ENCODE measurements around the gene DAZAP1. TPM values are rescaled to one million over a fixed set of nuclear protein-coding genes. Genes with fewer than 3 reads are reported as not detected.
A peak's percentile ranks its signal among the peaks of the same experiment; 100 is the strongest.

Gene DAZAP1
- polyA plus RNA-seq, 1 donor (not counting 4 experiments of a cell fraction or from before 2014, with no cell fraction given) = 99.2 TPM

GRCh38 chr19:1453525-1454364 is 46.4 kb downstream of the DAZAP1 start:
- no peaks in the 10 kb centered on the region for H4K20me1 ChIP-seq (ENCODE audit: control insufficient read depth, extremely low read depth, insufficient read depth, low read length)
- no peak overlapping the region for H2AFZ ChIP-seq (ENCODE audit: control insufficient read depth, low read length)
- H3K4me1 ChIP-seq (ENCODE audit: control insufficient read depth, extremely low read depth, insufficient read depth, low read length) = peaks cover 6% of the 10 kb centered on the region
- H3K27me3 ChIP-seq (ENCODE audit: control insufficient read depth, extremely low read depth, insufficient read depth, low read length) = peaks cover 80% of the 10 kb centered on the region
- no peaks in the 10 kb centered on the region for H3K36me3 ChIP-seq (ENCODE audit: control insufficient read depth in 2 of 2, extremely low read depth in 1 of 2, insufficient read depth in 2 of 2, low read length in 2 of 2)
- dilution Hi-C loops (cut with MboI; ENCODE audit: extremely low pct_ligation_motif_present, low sequenced_read_pairs) = no loop called here
- H3K4me2 ChIP-seq (ENCODE audit: control insufficient read depth, extremely low read depth, insufficient read depth, low read depth, low read length) = no peak overlapping the region
- FAIRE-seq (no peak), DNase-seq (ENCODE audit: low read depth, low spot score) (no peak)
- TF ChIP-seq CTCF (optimal IDR thresholded peaks at IDR 0.05 in 1 of 3, IDR thresholded peaks at IDR 0.05 in 1 of 3, conservative IDR thresholded peaks at IDR 0.05 in 1 of 3; ENCODE audit: extremely low read depth in 1 of 3, insufficient read depth in 2 of 3, low read length in 3 of 3) (peak in 1 of 3 experiments; percentile 29), EZH2 (IDR thresholded peaks at IDR 0.05; ENCODE audit: low read length) (no peak)
- no peak overlapping the region for H3K4me3 ChIP-seq (ENCODE audit: control insufficient read depth in 2 of 3, extremely low read depth in 1 of 3, insufficient read depth in 2 of 3, low read depth in 1 of 3, low read length in 3 of 3)
- H3K9me1 ChIP-seq (ENCODE audit: control insufficient read depth, extremely low read depth, insufficient read depth, low read length) = no peaks in the 10 kb centered on the region
- H3K9me3 ChIP-seq (ENCODE audit: control insufficient read depth, low read depth, low read length) = no peaks in the 10 kb centered on the region
- H3K79me2 ChIP-seq (ENCODE audit: control insufficient read depth, insufficient read depth, low read length) = no peaks in the 10 kb centered on the region
- H3K27ac ChIP-seq (ENCODE audit: control insufficient read depth, insufficient read depth, low read length) = no peak overlapping the region
- no peak overlapping the region for H3K9ac ChIP-seq (ENCODE audit: control insufficient read depth, extremely low read depth, insufficient read depth, low read length)

- no peak overlapping the region for H3K27ac ChIP-seq (ENCODE audit: control insufficient read depth, insufficient read depth, low read length)
Observed at GRCh38 chr19:1455002-1455335, 47.6 kb downstream of the DAZAP1 start.

More at GRCh38 chr19:1455002-1455335, 47.6 kb downstream of the DAZAP1 start:
- Histone ChIP-seq H3K27me3 (ENCODE audit: control insufficient read depth, extremely low read depth, insufficient read depth, low read length) (peaks cover 76% of the 10 kb centered on the region), H3K9ac (ENCODE audit: control insufficient read depth, extremely low read depth, insufficient read depth, low read length) (no peak overlapping the region), H3K4me3 (ENCODE audit: control insufficient read depth in 2 of 3, extremely low read depth in 1 of 3, insufficient read depth in 2 of 3, low read depth in 1 of 3, low read length in 3 of 3) (no peak overlapping the region), H3K4me1 (ENCODE audit: control insufficient read depth, extremely low read depth, insufficient read depth, low read length) (peaks cover 6% of the 10 kb centered on the region), H3K9me3 (ENCODE audit: control insufficient read depth, low read depth, low read length) (no peaks in the 10 kb centered on the region), H3K79me2 (ENCODE audit: control insufficient read depth, insufficient read depth, low read length) (no peaks in the 10 kb centered on the region), H4K20me1 (ENCODE audit: control insufficient read depth, extremely low read depth, insufficient read depth, low read length) (no peaks in the 10 kb centered on the region), H3K9me1 (ENCODE audit: control insufficient read depth, extremely low read depth, insufficient read depth, low read length) (no peaks in the 10 kb centered on the region), H2AFZ (ENCODE audit: control insufficient read depth, low read length) (no peak overlapping the region), H3K36me3 (ENCODE audit: control insufficient read depth in 2 of 2, extremely low read depth in 1 of 2, insufficient read depth in 2 of 2, low read length in 2 of 2) (no peaks in the 10 kb centered on the region), H3K4me2 (ENCODE audit: control insufficient read depth, extremely low read depth, insufficient read depth, low read depth, low read length) (peak overlapping the region; percentile 32)
- FAIRE-seq (no peak), DNase-seq (ENCODE audit: low read depth, low spot score) (no peak)
- dilution Hi-C loops (cut with MboI; ENCODE audit: extremely low pct_ligation_motif_present, low sequenced_read_pairs) = no loop called here
- TF ChIP-seq CTCF (optimal IDR thresholded peaks at IDR 0.05 in 1 of 3, IDR thresholded peaks at IDR 0.05 in 1 of 3, conservative IDR thresholded peaks at IDR 0.05 in 1 of 3; ENCODE audit: extremely low read depth in 1 of 3, insufficient read depth in 2 of 3, low read length in 3 of 3) = no peak
- TF ChIP-seq EZH2 (IDR thresholded peaks at IDR 0.05; ENCODE audit: low read length) = no peak

All from keratinocyte (primary cell).